Activated CD8-positive, alpha-beta T cell treated with anti-CD3 and anti-CD28 coated beads for 36 hours (primary cell): ENCODE data around the gene ARPC3. TPM values are rescaled to one million over a fixed set of nuclear protein-coding genes. Genes with fewer than 3 reads are reported as not detected.

ENCODE experiments used
- ATAC-seq: fragments of 200-7000 bp; cut with Tn5 transposase; one replicate; pipeline ENCODE4 v1.10.0; 2021; ENCODE audit warnings: mild to moderate bottlenecking, moderate library complexity
- CTCF ChIA-PET: fragments of 350-600 bp; sonication (Branson Sonifier 250); formaldehyde crosslinking; loops from one replicate; lab custom pipeline; 2021; ENCODE audit warnings: antibody characterized with exemption; lab: Charles Lee
- POLR2A ChIA-PET: fragments of 350-600 bp; sonication (Branson Sonifier 250); formaldehyde crosslinking; loops from one replicate; lab custom pipeline; 2021; ENCODE audit warnings: antibody characterized with exemption; lab: Charles Lee
- DNase-seq: peaks from one replicate; pipeline ENCODE4 v3.0.0-alpha.2; 2020
- H3K27ac Mint-ChIP-seq: one replicate; pipeline ENCODE4 v1.8.0; 2021; ENCODE audit warnings: mild to moderate bottlenecking, mixed read lengths
- H3K27me3 Mint-ChIP-seq: one replicate; pipeline ENCODE4 v1.8.0; 2021; ENCODE audit warnings: mixed read lengths
- H3K36me3 Mint-ChIP-seq: one replicate; pipeline ENCODE4 v1.8.0; 2021; ENCODE audit warnings: low read depth, mixed read lengths
- H3K4me1 Mint-ChIP-seq: one replicate; pipeline ENCODE4 v1.8.0; 2021; ENCODE audit warnings: low read depth, mixed read lengths
- H3K4me3 Mint-ChIP-seq: one replicate; pipeline ENCODE4 v1.8.0; 2021; ENCODE audit warnings: mild to moderate bottlenecking, moderate library complexity, mixed read lengths
- H3K9me3 Mint-ChIP-seq: one replicate; pipeline ENCODE4 v1.8.0; 2021; ENCODE audit warnings: mixed read lengths
- CTCF ChIP-seq: fragments of 200-600 bp; IDR thresholded peaks from one replicate; pipeline ENCODE4 v1.8.0; 2022; ENCODE audit warnings: antibody characterized with exemption, mild to moderate bottlenecking
- intact Hi-C: fragments of 100-400 bp; cut with micrococcal nuclease; formaldehyde crosslinking; loops from one replicate; pipeline ENCODE4 v1.10.0; 2022
- total RNA-seq, 2 experiments: library from RNA; stranded (reverse); gene quantifications; one replicate each; pipeline ENCODE4 v1.2.3, GENCODE V29; 2021

ARPC3 gene
- total RNA-seq, 2 experiments from 2014 or later, result 229 to 240 TPM

DNA sequence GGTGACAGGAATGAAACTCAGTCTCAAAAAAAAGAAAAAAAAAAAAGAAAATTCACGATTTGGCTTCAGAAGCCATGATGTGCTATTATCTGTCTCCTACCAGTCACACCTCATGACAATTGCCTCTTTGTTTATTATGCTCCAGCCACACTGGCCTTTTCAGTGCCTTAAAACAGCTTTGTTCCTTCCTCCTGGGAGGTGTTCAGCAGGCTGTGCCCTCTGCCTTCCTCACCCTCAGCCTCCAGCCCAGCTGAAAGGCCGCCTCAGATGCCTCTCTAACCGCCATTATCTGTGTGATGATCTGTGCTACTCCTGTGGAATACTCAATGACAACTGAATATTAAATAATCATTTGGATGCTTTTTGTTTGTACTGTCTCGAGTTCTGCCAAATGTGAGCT, 8.6 kb upstream of the ARPC3 start:
- Mint-ChIP-seq H3K9me3 (no peaks in the 10 kb centered on the region), H3K36me3 (peaks cover 34% of the 10 kb centered on the region), H3K4me1 (peaks cover 4% of the 10 kb centered on the region), H3K4me3 (no peak overlapping the region), H3K27me3 (no peaks in the 10 kb centered on the region), H3K27ac (no peak overlapping the region)
- DNase-seq (no peak), ATAC-seq (no peak)
- CTCF ChIA-PET, result interaction anchor here (0.8 to 1.3 kb wide), 2 partner anchors 9 to 10 kb away, joined by 3 to 5 read pairs; partner anchors contain the start of genes ARPC3, FAM216A and GPN3
- intact Hi-C loops, result no loop called here
- POLR2A ChIA-PET, result interaction anchor here (0.8 to 1.6 kb wide), 3 partner anchors 9 to 109 kb away, joined by 3 to 5 read pairs (median 4); partner anchors contain the start of genes ARPC3 and FAM216A
- TF ChIP-seq CTCF, result no peak

GRCh38 chr12:110453569-110454296, 3.6 kb upstream of the ARPC3 start:
- Mint-ChIP-seq H3K4me1 (peaks cover 12% of the 10 kb centered on the region), H3K4me3 (no peak overlapping the region), H3K27ac (no peak overlapping the region), H3K36me3 (peaks cover 42% of the 10 kb centered on the region), H3K9me3 (no peaks in the 10 kb centered on the region), H3K27me3 (no peaks in the 10 kb centered on the region)
- ChIA-PET POLR2A (interaction anchor here (1.1 kb wide), 1 partner anchor 161 kb away, joined by 3 read pairs; no protein-coding TSS in a partner anchor), CTCF (interaction anchor here (1.2 to 6.5 kb wide), 3 partner anchors 15 to 148 kb away, joined by 6 to 70 read pairs (median 30); partner anchors contain the start of genes FAM216A and GPN3)
- intact Hi-C loops, result no loop called here
- DNase-seq, result no peak
- ATAC-seq, result no peak
- no peak for TF ChIP-seq CTCF

GRCh38 chr12:110451263-110451662, 1.1 kb upstream of the ARPC3 start:
- TF ChIP-seq CTCF, result no peak
- Mint-ChIP-seq H3K27me3 (no peaks in the 10 kb centered on the region), H3K4me3 (peak overlapping the region; percentile 29), H3K36me3 (peaks cover 48% of the 10 kb centered on the region), H3K9me3 (no peaks in the 10 kb centered on the region), H3K27ac (peak overlapping the region; percentile 100), H3K4me1 (peaks cover 29% of the 10 kb centered on the region)
- DNase-seq (no peak), ATAC-seq (no peak)
- intact Hi-C loops, result no loop called here
- ChIA-PET CTCF (interaction anchor here (1.0 to 6.5 kb wide), 8 partner anchors 17 to 164 kb away, joined by 3 to 70 read pairs (median 8); partner anchors contain the start of genes FAM216A and GPN3), POLR2A (interaction anchor here (1.3 to 4.4 kb wide), 3 partner anchors 15 to 50 kb away, joined by 4 to 49 read pairs (median 8); partner anchors contain the start of genes FAM216A, GPN3 and VPS29)

- Mint-ChIP-seq H3K36me3 (peaks cover 37% of the 10 kb centered on the region), H3K27me3 (no peaks in the 10 kb centered on the region), H3K4me3 (no peak overlapping the region), H3K27ac (no peak overlapping the region), H3K4me1 (peaks cover 30% of the 10 kb centered on the region), H3K9me3 (no peaks in the 10 kb centered on the region)
- TF ChIP-seq CTCF, result no peak
- intact Hi-C loops, result no loop called here
- ChIA-PET POLR2A (interaction anchor here (1.9 kb wide), 1 partner anchor 22 kb away, joined by 5 read pairs; no protein-coding TSS in a partner anchor), CTCF (interaction anchor here (10.3 kb wide), 1 partner anchor 12 kb away, joined by 71 read pairs; no protein-coding TSS in a partner anchor)
- DNase-seq, result no peak
- no peak for ATAC-seq
These were observed 5.7 kb downstream of the ARPC3 start for GRCh38 chr12:110444455-110444854.

GRCh38 chr12:110436231-110436630, 13.9 kb downstream of the ARPC3 start:
- Mint-ChIP-seq H3K4me1 (peaks cover 5% of the 10 kb centered on the region), H3K36me3 (peaks cover 37% of the 10 kb centered on the region), H3K4me3 (no peak overlapping the region), H3K9me3 (no peaks in the 10 kb centered on the region), H3K27me3 (no peaks in the 10 kb centered on the region), H3K27ac (no peak overlapping the region)
- ChIA-PET CTCF (no interaction called here), POLR2A (no interaction called here)
- intact Hi-C loops, result no loop called here
- ATAC-seq, result no peak
- no peak for TF ChIP-seq CTCF
- no peak for DNase-seq
